GM18907 (cell line): ENCODE data around the gene SYNGR2.

Source experiments
- ATAC-seq: cut with Tn5 transposase; IDR thresholded peaks from one replicate; pipeline ENCODE4 v1.9.1; 2021; ENCODE audit warnings: mild to moderate bottlenecking, moderate library complexity; ENCODE audit not compliant: unreplicated experiment

SYNGR2 gene

DNA sequence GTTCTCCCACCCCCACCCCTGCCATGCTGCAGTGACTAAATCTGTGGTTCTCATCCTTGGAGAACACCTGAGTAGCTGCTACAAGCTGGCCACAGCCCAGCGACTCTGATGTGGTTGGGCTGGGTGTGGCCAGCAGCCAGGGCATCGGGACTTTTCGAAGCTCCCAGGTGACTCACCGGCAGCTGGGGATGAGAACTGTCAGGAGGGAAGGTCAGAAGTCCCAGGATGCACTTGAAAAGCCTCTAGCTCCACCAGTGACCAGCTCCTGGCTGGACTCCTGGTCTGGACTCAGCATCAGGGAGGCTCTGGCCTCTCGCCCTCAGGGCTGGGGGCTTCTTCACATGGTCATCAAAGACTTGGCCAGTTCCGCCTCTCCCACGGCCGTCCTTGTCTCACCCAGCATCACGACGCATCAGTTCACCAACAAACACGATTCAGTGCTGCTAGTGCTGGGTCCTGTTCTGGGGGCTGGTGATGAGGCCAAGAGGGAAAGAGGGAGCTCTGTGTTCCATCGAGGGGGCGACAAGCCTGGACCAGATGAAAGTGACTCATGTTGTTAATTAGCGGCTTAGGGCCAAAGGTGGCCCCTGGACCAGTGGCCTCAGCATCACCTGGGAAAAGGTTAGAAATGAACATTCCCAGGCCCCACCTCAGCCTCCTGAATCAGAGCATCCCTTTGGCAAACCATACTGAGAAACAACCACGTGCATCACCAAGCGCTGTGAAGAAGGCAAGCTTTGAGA is 26.1 kb upstream of the SYNGR2 start:
- no peak for ATAC-seq

DNA sequence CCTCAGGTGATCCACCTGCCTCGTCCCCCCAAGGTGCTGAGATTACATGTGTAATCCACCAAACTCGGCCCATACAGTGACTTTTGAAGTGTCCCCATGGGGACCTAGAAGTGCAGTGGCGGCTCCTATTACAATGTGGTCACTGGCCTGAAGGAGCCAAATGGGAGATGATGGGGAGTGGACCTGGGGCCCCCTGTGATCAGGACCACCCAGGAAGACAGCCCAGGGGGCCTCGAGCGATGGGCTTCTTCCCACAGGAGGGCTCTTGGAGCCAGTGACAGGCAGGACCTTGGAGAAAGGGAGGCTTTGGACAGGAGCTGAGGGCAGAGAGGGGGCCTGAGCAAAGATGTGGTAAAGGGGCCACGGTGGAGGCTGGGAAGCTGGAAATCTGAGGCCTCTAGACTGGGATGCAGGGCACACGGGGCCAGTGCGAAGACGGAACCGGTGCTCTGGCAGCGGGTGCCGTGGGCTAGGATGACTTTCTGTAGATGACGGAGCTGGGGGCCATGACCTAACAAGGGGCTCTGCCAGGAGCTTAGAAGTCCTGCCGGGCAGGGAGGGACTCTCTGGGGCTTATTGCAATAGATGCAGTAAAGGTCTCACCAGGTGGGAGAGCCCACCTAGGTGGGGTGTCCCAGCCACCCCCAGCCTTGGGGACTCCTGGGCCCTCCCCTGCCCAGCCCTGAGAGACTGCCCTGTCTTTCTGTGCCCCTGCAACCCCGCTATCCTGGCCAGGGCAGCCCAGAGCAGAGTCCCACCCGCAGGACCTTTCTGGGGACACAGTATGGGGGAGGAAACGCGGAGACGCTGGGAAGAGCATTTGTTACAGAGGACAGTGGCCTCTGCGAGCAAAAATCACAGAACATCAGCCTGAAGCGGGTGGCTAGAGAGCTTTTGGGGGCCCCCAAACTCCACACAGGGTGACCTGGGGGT is 24.9 kb upstream of the SYNGR2 start:
- no peak for ATAC-seq

DNA sequence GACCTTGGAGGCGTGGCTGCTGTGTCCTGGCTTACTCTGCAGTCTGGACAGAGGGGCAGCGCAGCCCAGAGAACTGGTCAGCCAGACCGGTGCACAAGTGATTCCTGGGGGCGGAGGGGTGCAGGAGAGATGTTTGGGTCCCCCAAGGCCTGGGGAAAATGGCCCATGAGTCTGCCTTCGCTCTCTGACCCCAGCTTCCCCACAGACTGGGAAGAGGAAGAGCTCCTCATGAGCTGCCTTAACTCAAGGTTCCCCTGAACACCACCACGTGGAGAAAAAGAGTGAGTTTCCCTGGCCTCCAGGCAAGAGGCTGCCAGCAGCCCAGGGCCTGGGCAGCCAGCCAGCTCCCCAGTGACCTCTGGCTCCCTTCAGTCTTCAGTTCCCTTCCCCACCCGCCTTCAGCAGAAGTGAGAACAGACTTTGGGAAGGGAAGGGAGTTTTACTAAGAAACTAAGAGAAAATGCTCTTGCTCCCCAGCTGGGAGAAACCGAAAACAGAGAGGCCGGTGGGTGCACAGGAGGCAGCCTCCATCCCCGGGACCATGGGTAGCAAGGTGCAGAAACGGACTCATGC is 24.1 kb upstream of the SYNGR2 start:
- no peak for ATAC-seq

DNA sequence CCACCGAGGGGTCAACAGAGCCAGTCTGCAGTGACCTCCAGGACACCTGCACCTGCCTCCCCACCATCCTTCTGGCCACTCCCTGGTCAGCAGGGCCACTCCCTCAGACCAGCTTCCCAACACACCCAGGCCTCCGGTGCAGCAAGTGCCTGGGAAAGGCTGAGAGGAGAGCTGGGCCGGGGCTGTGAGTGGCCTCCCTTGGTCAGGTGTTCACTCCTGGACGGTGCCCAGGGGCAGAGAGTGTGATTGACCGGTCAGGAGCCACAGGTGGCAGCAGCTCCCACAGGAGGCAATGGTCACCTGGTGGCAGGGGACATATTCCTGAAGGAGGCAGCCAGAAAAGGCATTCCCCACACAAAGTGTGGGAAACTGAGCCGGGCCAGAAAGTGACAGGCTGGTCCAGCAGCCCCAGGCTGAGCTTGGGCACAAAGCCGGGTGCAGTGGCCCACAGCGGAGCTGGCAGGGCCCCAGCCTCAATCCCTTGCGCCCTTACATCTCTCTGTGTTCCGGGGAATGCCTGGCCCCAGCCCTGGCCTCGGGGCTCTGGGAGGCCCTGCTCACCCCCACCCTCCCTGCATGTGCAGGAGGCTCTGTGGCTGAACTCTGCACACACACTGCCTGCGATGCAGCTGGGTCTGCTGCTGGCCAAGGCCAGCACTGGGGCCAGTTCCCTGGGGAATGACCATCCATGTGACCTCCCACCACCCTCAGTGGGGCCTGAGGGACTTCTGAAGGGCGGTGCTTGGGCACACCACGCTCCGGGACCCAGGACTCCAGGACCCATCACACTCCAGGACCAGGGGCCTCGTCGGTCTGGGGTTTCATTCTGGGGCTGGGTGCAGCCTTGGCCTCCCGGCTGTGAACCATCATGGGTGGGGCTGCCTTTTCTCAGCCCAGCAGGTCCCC is 23.4 kb upstream of the SYNGR2 start:
- no peak for ATAC-seq

DNA sequence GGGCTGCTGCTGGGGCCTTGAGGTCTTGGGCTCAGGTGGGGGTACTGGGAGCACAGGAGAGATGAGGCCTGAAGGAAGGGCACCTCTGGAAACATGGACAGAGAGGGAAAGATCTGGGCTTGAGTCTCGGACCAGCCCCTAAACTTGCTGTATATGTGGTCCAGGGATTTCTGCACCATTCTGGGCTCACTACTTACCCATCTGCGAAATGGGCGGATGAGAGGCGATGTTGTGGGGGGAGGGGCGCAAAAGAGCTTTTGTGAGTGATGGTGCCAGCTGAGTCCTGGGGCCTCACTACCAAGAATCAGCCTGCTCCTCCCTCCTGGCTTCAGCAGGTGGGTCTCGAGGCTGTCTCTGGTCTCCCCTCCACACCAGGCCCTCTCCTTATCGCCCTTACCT is 21.9 kb upstream of the SYNGR2 start:
- ATAC-seq, result no peak

DNA sequence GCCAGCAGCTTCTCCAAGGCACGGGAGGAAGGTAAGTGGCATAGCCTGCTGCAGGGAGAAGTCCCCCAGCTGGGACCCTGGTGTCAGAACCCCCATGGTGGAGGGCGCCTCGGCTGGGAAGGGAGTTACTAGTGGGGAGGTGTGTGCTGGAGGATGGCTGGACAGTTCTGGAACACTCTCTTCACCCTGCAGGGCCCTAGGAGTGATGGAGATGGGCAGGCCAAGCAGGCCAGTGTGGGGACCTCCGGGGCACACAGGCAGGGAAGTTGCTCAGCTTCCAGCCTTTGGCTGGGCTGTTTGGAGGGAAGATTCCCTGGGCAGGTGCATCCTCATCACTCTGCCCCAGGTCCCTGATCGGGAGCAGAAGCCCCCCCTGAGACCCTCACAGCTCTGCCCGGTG is 21.5 kb upstream of the SYNGR2 start:
- no peak for ATAC-seq

DNA sequence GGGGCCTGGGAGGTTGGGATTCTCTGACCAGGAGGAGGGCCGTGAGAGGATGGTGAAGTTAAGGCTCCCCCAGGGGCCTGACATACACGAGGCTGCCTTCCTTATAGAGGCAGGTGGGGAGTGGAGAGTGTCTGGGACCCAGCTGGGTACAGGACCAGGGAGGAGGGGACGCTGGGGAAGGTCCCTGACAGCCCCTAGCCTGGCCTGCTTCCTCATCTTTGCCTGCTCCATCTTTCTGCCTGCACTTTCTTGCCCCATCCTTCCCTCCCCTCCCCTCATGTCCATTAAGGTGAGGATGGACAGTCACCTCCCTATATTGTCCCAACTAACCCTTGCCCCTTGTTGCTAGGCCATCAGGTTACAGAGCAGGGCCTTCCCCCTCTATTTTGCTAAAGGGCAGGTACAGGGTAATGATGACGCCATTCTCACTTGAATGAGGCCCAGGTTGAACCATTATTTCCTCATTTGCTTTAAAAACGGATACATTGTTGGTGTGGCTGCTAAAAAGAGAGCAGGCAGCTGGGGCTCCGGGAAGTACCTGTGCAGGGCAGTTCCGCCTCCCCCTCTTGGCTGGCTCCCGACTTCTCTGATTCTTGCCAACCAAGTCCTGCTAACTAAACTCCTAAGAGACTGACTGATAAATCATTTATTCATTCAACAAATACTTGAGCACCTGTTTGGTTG is 20.9 kb upstream of the SYNGR2 start:
- peak; percentile 43 for ATAC-seq

DNA sequence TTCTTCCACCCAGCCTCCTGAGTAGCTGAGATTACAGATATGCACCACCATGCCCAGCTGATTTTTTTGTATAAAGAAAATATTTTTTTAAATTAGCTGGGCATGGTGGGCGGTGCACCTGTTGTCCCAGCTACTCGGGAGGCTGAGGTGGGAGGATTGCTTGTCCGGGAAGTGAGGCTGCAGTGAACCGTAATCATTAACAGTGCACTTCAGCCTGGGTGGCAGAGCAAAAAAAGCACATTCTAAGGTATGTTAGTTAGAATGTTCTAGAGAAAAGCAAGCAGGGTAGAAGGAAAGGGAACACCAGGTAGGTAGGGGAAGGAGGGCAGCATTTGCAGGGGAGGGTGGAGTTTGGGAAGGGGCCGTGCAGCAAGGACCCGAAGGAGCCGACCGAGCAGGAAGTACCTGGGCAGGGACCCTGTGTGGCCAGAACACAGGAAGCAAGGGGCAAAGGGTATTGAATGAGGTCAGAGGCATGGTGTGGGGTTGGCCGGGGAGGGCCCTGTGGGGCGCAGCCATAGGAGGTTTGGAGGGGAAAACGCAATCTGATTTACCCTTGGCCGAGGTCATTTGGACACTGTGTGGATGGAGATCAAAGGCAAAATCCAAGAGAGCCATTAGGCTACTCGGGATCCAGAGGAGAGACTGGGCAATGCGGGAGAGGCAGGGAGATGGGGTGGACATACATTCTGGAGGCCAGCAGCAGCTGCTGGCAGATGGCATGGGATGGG is 19.9 kb upstream of the SYNGR2 start:
- no peak for ATAC-seq

DNA sequence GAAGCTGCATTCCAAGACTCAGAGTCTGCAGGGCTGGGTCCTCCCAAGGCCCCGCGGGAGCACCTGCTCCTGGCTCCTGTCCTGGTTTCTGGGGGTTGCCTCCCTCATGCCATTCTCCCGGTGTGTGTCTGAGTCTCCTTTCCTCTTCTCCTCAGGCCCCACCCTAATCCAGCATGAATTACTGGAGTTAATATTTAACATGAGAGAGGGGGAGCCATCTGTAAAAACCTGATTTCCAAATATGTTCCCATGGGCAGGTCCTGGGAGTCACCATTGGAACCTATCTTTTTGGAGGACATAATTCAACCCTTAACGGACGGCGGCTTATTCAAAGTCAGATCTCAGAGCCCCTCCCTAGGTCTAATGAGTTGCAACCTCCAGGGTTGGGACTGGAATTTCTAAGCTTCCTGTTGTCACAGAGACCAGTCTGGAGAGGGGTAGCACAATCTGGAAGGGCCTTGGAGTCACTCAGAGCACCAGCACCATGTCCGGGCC is 16.8 kb upstream of the SYNGR2 start:
- ATAC-seq, result no peak

DNA sequence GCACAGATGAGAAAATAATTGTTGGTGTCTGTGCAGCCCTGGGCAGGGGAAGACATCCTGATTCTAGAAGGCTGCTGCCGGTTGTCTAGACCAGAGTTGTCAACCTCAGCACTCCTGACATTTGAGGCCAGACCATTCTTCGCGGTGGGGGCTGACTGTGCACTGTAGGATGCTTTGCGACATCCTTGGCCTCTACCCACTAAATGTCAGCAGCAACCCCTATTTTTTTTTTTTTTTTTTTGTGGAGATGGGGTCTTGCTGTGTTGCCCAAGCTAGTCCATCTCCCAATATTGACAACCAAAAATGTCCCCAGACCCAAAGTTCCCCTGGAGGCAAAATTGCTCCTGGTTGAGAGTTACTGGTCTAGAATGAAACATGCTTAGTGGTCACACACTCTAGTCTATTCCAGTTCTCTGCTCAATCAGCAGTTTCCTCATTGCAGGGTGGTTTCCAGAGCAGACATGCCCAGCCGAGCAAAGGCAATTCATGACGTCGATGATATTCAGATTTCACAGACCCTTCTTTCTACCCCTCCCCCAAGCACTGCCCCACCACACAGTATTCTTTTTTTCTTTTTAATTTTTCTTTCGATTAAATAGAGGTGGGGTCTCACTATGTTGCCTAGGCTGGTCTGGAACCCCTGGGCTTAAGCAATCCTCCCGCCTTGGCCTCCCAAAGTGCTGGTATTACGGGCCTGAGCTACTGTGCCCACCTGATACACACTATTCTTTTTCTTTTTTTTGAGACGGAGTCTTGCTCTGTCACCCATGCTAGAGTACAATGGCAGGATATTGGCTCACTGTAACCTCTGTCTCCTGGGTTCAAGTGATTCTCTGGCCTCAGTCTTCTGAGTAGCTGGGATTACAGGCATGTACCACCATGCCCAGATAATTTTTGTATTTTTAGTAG is 13.2 kb upstream of the SYNGR2 start:
- peak; percentile 64 for ATAC-seq

DNA sequence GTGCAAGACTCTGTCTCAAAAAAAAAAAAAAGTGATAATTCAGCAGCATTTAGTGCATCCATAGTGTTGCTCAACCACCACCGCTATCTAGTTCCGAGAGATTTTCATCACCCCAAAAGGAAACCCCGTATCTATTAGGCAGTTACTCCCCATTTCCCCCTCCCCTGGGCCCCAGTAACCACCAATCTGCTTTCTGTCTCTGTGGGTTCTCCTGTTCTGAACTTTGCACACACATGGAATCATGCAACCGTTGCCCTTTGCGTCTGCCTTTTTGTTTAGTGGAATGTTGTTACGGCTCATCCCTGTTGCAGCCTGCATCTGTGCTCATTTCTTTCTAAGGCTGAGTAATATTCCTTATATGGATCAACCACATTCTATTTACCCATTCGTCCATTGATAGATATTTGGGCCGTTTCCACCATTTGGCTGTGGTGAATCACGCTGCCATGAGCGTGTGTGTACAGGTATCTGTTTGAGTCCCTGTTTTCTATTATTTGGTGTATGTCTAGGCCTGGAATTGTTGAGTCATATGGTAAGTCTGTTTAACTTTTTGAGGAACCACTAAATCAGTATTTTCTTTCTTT is 8.7 kb upstream of the SYNGR2 start:
- ATAC-seq, result peak; percentile 37

DNA sequence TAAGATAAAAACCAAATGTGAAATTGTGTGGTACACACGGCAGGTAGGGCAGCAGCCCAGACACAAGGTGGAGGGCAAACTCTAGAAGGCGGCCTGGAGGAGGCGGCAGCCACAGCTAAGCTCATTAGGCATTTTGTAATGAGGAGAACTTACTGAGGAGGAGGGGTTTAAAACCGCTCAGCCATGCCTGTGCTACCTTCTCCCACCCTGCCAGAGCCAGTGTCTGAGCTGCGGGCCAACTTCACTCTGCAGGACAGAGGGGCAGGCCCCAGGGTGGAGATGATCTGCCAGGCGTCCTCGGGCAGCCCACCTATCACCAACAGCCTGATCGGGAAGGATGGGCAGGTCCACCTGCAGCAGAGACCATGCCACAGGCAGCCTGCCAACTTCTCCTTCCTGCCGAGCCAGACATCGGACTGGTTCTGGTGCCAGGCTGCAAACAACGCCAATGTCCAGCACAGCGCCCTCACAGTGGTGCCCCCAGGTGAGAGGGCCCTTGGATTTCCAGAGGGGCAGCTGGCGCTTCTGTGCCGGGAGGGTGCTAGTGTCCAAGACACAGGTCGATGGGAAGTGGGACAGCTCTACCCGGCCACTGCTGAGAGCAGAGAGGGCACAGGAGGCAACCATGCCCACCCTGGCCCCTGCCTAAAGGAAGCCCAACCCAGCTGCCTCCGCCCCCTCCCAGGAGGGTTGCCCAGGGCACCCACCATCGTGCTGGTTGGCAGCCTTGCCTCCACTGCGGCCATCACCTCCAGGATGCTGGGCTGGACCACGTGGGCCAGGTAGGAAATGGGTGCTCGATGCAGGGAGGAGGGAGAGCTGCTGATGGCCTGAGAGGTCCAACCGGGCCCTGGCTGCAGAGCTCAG is 4.3 kb upstream of the SYNGR2 start:
- ATAC-seq, result no peak

DNA sequence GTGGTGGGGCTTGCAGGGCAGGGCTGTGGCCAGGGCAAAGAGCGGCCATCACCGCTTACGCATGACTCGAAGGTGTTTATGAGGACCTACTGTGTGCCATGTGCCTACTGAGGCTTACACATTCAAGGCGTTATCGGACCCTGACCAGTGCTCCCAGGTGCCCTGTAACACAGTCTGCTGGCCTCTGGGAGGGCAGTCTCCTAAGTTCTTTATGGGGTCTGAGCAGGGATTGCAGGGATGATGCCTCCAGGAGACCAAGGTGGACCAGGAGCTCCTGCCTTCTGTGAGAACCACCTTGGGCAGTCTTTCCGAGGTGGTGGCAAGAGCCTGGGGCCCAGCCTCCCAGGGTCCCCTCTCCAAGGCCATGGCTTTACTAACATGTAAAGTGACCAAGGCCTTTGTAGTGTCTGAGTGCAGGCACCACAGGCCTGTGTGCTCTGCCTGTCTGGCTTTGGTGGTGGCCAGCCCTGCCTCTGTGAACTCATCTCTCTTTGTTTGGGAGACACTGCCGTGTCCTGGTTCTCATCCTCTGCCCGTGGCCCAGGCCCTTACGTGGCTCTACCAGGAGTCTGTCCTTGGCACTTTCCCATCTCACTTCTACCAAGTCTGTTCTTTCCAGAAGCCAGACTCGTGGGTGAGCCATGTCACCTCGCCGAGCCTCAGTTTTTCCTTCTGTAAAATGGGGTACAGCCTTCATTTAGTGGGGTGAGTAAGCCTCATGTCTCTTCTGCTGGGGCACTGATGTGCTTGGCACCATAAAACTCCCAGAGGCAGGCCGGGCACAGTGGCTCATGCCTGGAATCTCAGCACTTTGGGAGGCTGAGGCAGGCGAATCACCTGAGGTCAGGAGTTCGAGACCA is 3.4 kb upstream of the SYNGR2 start:
- ATAC-seq, result no peak

DNA sequence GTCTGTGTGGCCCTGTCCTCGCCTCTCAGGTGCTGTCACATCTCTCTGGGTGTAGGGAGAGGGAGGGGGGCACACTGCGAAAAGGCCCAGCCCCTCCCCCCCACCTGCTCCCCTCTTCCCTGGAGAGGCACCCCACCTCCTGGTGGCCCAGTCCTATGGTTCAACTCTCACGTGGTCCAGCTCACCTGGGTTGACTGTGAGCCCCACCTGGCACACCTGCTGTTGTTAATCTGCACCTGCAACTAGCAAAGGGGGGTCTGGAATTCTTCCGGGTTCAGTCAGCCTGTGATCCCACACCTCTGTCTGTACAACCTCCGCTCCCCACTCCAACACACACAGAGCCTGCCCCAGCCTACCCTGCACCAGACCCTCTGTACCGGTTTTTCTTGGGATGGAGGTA is 2.0 kb upstream of the SYNGR2 start:
- no peak for ATAC-seq

DNA sequence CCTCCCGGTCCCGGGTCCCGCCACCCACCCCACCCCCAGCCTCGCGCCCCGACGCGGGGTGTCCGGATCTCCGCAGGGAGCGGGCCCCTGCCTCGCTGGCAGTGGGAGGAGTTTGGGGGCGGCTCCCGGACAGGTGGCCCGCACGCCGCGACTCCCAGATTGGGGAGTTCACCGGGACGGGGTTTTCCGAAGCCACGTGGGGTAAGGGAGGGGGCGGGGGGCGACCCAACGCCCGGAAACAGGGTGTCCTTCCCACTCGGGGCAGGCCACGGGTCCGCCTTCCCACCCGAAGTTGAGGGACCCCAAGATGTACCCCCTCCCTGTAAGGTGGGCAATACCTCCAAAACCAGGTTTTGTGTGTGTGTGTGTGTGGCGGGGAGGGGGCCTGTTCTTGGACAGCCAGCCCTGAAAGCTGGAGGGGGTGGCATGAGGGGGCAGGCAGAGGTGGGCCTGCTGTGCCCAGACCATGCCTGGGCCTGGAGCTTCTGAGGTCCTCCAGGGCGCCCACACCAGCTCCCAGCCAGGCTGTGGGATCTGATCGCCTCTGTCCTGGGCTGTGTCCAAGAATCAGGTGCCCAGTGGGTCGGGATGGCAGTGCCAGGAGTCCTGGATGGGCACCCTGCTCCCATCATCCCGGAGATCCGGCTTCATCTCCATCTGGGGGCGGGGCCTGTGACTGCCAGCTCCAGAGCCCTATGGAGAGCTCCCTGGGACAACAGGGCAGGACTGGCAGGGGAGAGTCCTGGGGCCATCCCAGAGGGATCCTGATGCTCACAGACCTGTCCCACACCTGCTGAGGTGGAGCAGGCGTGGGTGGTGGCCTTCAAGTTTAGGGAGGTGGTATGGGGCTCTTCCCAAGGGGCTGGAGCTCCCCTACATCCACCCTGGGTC is 767 bp downstream of the SYNGR2 start:
- peak; percentile 25 for ATAC-seq
